Measurements from ENCODE around the gene TXNDC17.
"Not testable (repeated sequence)": the region's sequence is repeated elsewhere in the genome, so short reads cannot be mapped to it uniquely, and the experiment has no call there.

Gene TXNDC17

GRCh38 chr17:6637458-6637840 lies 3.4 kb upstream of the TXNDC17 start:
- no peak for DNase-seq (ENCODE audit: low spot score)

GRCh38 chr17:6638046-6638908 lies 2.6 kb upstream of the TXNDC17 start:
- DNase-seq (ENCODE audit: low spot score): no peak

GRCh38 chr17:6639014-6639585 lies 1.8 kb upstream of the TXNDC17 start:
- no peak for DNase-seq (ENCODE audit: low spot score)

- DNase-seq (ENCODE audit: low spot score): no peak
These were observed 999 bp upstream of the TXNDC17 start for GRCh38 chr17:6639586-6640535.

- DNase-seq (ENCODE audit: low spot score): peak; percentile 35
These were observed 495 bp downstream of the TXNDC17 start for GRCh38 chr17:6641247-6641863.

GRCh38 chr17:6642592-6642991 lies 1.7 kb downstream of the TXNDC17 start:
- DNase-seq (ENCODE audit: low spot score): no peak

- DNase-seq (ENCODE audit: low spot score): no peak
These were observed 2.7 kb downstream of the TXNDC17 start for GRCh38 chr17:6643451-6644125.

- no peak for DNase-seq (ENCODE audit: low spot score)
These were observed 7.3 kb downstream of the TXNDC17 start for GRCh38 chr17:6648181-6648580.

- DNase-seq (ENCODE audit: low spot score): peak; percentile 85
These were observed 10.6 kb downstream of the TXNDC17 start, which contains the start of the genes C17orf100 and MED31 for GRCh38 chr17:6651354-6651918. Gene C17orf100 (plus strand): TSS chr17:6651762. CDS start chr17:6651914, 152 bp downstream. Gene MED31 (minus strand): TSS chr17:6651605. CDS start chr17:6651528, 77 bp downstream.

- no peak for DNase-seq (ENCODE audit: low spot score)
These were observed 11.1 kb downstream of the TXNDC17 start for GRCh38 chr17:6651919-6652452.

GRCh38 chr17:6654841-6655731 lies 14.2 kb downstream of the TXNDC17 start:
- DNase-seq (ENCODE audit: low spot score): no peak

GRCh38 chr17:6655732-6656361 lies 15.0 kb downstream of the TXNDC17 start:
- DNase-seq (ENCODE audit: low spot score): not testable (repeated sequence)

- not testable (repeated sequence) for DNase-seq (ENCODE audit: low spot score)
These were observed 16.2 kb downstream of the TXNDC17 start for GRCh38 chr17:6656797-6657632.

- no peak for DNase-seq (ENCODE audit: low spot score)
These were observed 16.9 kb downstream of the TXNDC17 start for GRCh38 chr17:6657633-6658287.

GRCh38 chr17:6658411-6658810 lies 17.6 kb downstream of the TXNDC17 start:
- not testable (repeated sequence) for DNase-seq (ENCODE audit: low spot score)

- no peak for DNase-seq (ENCODE audit: low spot score)
These were observed 19.2 kb downstream of the TXNDC17 start for GRCh38 chr17:6660101-6660500.

GRCh38 chr17:6660805-6661463 lies 20.1 kb downstream of the TXNDC17 start:
- DNase-seq (ENCODE audit: low spot score): peak; percentile 64

Data from pons (tissue), 1 donor.